ENCODE measurements around the gene ZFAND2A.
"Not testable (repeated sequence)": the region's sequence is repeated elsewhere in the genome, so short reads cannot be mapped to it uniquely, and the experiment has no call there.

Gene ZFAND2A

DNA sequence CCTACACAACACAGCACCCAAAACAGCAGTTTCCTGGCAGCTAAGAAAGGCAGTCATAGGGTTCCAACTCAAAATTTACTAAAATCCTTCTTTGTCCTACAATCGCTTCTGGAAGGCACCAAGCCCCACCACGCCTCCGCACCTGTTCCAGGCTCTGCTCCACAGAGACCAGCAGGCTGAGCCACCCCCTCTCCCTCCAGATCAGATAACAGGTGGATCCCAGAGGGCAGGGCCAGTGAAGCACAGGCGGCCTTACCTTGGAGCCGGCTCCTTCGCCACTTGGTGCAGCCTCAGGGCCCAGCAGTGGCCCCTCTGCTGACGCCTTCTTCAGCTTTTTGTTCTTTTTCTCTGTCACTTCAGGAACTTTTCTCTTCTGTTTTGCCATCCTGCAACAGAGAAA, 33.0 kb downstream of the ZFAND2A start:
- no peak overlapping the region for H3K4me3 ChIP-seq (ENCODE audit: low read depth, low read length)

DNA sequence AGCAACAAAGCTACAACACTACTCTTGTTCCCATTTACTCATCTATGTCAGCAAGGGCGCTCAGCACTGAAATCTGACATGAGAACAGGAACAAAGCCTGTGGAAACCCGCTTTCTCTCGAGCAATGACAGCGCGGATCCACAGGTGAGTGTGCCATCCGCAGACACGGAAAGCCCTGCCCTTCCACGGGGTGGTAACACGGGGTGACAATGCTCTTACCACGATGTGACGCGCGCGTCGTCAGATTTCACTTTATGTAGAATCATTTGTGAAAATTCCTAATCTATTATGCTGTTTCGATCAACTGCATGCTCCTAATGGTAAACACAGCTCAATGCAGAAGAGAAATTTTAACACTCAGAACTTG, 34.4 kb downstream of the ZFAND2A start:
- no peak overlapping the region for H3K4me3 ChIP-seq (ENCODE audit: low read depth, low read length)

DNA sequence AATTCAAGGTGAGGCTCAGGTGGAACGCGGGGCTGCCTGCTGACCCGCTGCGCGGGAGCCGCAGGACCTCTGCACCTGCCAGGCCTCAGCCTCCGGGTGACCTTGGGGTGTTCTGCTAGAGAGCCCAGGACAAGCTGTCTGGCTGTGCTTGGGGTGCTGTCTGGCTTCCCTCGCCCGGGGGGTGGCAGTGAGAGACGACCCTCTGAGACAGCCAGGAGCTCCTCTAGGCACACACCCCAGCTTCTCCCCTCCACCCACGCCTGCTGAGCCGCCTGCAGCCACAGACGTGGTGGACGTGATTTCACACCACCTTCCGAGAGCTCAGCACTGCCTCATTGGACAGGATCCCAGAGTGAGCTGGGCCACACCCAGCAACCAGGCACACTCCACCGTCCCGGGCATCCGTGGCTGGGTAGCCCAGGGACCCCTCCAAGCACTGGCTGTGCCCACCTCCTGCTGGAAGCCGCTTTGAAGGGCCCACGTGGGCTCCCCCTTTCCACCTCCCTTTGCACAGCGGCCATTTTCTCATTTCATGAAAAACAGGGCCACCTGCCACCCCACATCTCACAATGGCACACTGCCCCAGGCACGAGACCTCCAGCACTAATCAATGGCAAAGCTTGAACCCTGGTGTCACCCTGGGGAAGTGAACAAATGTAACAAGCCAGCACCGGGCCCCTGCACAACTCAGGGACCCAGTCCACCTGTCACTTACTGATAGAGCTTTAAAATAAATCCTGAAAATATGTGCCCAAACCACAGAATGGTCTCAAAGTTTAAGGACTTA, 35.0 kb downstream of the ZFAND2A start:
- no peak overlapping the region for H3K4me3 ChIP-seq (ENCODE audit: low read depth, low read length)

DNA sequence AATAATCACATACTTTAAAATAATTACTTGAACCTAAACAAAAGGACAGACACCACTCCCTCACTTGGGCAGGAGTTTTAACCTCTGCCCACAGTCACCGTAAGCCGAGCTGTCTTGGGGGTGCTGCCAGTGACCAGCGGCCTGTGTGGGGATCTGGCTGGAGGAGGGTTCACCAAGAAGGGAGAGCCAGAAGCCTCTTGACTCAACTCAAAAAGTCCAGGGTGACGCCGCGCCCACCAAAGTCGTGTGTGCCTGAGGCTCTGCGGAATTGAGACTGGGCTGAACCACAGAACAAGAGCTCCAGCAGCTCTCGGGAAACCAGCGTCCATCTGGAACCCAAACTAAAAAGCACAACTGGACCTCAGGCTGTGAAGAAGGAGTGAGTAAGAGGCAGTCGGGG, 35.8 kb downstream of the ZFAND2A start:
- H3K4me3 ChIP-seq (ENCODE audit: low read depth, low read length) = no peak overlapping the region

DNA sequence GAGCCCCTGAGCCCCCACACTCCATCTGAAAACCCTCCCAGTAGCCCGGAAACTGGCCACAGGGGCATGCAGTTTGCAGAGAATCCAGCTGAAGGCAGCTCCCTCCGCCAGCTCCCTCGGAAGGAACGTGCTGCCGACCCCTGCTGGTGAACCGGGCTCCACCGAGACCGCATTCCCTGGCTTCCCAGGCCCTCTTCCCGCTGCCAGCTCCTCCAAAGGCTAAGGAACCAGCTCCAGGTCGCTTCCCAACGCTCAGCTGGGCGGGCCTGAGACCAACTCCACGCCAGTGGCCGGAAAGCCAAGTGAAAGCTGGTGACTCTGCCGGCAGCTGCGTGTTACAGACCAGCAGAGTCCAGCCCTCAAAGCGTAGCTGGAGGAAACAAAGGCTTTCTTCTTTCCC, 36.3 kb downstream of the ZFAND2A start:
- no peak overlapping the region for H3K4me3 ChIP-seq (ENCODE audit: low read depth, low read length)

DNA sequence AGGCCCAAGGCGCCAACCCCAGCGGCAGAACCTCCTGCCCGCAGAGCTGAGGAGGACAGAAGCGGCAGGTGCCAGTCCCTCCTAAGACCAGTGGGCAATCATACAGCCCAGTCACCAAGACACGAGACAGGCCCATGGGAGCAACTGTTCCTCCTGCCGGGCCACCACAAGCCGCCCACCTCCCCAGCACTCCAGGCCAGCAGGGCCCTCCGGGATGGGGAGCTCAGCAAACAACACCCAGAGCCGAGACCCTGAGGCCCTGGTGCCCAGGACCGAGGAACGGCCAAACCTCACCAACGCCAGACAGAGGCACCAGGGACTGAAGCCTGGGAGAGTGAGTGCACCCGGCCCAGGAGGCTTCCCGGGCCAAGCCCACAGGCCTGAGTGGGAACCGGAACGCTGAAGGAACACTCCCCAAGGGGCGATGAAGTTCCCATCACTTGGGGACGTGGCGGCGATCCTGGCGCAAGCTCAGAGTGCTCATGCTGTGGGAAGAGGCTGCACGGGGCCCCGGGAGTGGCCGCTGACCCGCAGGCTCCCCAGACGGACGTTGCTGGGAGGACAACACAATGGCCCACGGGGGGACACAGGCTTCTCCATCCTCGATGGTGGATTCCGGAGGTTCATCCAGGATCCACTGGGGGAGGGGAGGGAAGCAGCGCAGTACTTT, 37.0 kb downstream of the ZFAND2A start:
- no peak overlapping the region for H3K4me3 ChIP-seq (ENCODE audit: low read depth, low read length)

DNA sequence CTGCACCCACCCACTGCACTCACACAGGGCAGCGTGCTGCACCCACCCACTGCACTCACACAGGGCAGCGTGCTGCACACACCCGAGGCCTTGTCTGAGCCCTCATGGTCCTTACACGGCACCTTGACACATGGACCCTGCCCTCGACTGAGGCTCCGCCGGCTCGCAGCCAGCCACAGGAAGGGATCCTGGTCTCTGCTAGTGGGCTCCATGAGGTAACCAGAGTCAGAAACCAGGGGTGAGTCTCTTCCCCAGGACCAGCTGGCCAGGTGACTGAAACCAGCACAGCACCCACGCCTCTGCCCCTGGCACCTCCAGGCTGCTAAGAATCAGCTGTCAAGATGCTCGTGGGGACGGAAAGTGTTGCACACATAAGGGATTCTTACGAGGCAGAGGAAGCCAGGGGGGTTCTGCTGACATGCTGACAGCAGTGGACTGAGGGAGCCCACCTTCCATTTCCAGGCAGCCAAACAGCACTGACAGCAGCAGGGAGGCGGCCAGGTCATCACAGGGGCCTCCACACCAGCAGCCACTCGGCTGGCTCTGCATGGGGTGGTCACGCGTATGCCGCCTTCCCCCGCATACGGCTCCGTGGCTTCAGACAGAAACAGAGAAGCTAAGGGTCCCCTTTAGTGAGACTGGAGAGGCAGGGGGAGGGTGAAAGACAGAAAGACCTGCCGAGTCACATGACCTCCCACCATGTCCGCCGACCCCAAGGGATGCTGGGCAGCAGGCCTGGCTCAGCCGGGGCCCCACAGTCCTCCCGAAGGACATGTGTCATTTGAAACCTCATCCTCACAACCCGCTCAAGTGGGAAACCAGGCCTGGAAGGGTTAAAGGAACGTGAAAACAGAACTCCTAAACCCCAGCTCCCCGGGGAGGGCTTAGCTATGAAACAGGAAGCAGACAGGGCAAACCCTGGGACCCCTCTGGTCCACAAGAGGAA, 37.8 kb downstream of the ZFAND2A start:
- H3K4me3 ChIP-seq (ENCODE audit: low read depth, low read length) = no peak overlapping the region

DNA sequence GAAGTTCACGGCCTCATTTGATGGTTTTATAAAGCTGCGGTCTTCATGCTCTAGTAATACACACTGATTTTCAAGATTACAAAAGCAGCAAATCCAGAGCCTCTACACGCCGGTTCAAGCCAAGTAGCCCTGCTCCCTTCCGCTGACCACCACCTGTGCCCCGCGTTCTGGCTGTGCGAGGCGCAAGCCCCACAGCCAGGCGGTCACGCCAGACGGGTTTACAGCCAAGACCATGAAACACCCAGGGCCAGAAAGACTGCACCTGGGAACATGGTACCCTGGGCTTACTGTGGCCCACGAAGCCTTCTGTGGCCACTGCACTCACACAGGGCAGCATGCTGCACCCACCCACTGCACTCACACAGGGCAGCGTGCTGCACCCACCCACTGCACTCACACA, 38.5 kb downstream of the ZFAND2A start:
- no peak overlapping the region for H3K4me3 ChIP-seq (ENCODE audit: low read depth, low read length)

DNA sequence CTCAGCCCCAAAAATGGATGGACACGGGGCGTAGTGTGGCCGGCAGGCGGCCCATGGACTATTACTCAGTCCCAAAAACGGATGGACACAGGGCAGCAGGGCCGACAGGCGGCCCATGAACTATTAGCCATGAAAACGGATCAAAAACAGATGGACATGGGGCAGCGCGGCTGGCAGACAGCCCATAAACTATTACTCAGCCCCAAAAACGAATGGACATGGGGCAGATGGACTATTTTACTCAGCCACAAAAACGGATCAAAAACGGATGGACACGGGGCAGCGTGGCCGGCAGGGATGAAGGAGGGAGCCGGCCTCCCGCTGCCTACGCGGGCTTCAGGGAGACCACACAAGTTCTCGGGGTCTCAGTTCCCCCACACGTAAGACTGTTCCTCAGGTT, 39.2 kb downstream of the ZFAND2A start:
- no peak overlapping the region for H3K4me3 ChIP-seq (ENCODE audit: low read depth, low read length)

DNA sequence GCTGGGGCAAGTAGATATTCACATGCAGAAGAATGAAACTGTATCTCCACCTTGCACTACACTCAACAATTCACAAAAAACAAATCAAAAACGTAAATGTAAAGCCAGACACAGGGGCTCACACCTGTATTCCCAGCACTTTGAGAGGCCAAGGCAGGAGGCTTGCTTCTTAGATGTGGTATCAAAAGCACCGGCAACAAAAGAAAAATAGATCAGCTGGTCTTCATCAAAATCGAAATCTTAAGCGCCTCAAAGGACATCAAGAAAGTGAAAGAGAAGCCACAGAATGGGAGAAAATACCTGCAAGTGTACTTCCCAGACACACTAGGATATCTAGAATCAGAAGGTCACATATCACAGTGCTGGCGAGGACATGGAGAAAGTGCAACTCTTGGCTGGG, 40.8 kb downstream of the ZFAND2A start:
- no peak overlapping the region for H3K4me3 ChIP-seq (ENCODE audit: low read depth, low read length)

DNA sequence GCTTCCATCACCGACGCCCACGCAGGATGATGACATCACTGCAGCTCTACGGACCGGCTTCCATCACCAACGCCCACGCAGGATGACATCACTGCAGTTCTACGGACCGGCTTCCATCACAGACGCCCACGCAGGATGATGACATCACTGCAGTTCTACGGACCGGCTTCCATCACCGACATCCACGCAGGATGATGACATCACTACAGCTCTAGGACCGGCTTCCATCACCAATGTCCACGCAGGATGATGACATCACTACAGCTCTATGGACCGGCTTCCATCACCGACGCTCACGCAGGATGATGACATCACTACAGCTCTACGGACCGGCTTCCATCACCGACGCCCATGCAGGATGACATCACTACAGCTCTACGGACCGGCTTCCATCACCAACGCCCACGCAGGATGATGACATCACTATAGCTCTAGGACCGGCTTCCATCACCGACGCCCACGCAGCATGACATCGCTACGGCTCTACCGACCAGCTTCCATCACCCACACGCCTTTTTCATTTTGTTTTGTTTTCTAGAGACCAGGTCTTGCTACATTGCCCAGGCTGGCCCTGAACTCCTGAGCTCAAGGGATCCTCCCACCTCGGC, 42.6 kb downstream of the ZFAND2A start:
- no peak overlapping the region for H3K4me3 ChIP-seq (ENCODE audit: low read depth, low read length)

DNA sequence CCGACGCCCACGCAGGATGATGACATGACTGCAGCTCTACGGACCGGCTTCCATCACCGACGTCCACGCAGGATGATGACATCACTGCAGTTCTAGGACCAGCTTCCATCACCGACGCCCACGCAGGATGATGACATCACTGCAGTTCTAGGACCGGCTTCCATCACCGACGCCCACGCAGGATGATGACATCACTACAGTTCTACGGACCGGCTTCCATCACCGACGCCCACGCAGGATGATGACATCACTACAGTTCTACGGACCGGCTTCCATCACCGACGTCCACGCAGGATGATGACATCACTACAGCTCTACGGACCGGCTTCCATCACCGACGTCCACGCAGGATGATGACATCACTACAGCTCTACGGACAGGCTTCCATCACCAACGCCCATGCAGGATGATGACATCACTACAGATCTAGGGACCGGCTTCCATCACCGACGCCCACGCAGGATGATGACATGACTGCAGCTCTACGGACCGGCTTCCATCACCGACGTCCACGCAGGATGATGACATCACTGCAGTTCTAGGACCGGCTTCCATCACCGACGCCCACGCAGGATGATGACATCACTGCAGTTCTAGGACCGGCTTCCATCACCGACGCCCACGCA, 43.5 kb downstream of the ZFAND2A start:
- not testable (repeated sequence) for H3K4me3 ChIP-seq (ENCODE audit: low read depth, low read length)

DNA sequence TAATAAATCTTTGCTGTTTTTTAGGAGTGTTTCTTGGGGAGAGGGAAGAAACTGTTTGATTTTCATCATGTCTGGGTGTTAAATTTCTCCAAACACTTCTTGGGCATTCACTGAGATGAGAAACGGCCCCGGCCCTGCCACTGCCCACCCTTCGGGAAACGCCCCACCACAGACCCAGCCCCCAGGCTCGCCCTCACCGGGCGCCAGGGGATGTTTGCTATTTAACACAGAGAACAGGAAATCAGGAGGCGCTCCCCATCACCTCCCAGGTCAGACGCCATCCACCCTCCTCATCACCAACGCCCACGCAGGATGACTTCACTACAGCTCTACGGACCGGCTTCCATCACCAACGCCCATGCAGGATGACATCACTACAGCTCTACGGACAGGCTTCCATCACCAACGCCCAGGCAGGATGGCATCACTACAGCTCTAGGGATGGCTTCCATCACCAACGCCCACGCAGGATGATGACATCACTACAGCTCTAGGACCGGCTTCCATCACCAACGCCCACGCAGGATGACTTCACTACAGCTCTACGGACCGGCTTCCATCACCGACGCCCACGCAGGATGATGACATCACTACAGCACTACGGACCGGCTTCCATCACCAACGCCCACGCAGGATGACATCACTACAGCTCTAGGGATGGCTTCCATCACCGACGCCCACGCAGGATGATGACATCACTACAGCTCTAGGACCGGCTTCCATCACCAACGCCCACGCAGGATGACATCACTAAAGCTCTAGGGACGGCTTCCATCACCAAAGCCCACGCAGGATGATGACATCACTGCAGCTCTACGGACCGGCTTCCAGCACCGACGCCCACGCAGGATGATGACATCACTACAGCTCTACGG, 44.6 kb downstream of the ZFAND2A start:
- H3K4me3 ChIP-seq (ENCODE audit: low read depth, low read length) = not testable (repeated sequence)

DNA sequence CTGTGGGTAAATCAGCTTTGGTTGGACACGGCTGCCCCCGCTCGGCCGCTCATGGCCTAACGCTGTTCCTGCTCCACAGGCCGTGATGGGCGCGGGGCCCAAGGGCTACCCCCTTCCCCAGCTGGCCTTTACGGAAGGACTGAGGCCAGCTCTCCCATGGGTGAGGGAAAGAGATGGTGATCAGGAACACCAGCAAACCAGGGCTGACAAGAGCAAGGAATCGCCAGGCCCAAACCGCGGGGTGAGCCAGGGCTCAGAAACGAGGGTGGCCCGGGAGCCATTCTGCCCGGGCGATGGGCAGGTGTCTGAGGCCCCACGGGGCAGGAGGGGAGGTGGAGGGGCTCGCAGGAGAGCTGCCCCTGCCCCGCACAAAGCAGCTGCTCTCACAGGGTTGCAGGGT, 45.5 kb downstream of the ZFAND2A start:
- H3K4me3 ChIP-seq (ENCODE audit: low read depth, low read length) = no peak overlapping the region

DNA sequence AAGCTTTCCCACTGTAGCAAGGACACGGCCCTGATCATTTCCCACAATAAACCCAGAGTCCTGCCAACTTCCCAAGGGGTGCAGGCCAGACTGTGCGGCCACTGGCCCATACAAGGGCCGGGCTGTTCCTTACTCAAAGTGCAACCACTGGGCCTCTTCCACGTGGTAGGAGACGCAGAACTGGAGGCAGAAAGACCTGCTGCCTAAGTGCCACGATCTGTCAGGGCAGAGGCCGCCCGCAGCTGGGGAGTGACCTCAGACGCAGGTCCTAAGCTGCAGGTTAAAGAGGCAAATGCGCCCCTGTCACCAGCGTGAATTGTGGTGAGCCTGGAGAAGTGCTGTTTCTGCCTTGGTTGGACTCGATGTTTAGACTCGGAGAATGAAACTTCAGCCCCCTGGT, 45.9 kb downstream of the ZFAND2A start:
- no peak overlapping the region for H3K4me3 ChIP-seq (ENCODE audit: low read depth, low read length)

DNA sequence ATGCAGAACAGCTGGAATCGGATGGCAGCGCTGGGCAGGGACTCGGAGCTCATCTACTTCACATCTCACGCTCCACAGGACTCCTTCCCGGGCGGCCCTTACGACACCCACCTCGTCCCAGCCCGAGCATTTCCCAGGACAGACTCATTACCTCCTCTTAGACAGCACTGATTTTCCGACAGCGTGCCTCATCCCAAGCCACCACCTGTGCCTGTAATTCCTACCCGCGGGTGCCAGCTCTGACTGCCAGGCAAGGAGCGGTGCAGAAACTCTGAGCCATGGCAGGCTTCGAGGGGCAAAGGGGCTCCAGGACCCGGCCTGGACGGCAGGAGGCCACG, 46.5 kb downstream of the ZFAND2A start:
- no peak overlapping the region for H3K4me3 ChIP-seq (ENCODE audit: low read depth, low read length)

DNA sequence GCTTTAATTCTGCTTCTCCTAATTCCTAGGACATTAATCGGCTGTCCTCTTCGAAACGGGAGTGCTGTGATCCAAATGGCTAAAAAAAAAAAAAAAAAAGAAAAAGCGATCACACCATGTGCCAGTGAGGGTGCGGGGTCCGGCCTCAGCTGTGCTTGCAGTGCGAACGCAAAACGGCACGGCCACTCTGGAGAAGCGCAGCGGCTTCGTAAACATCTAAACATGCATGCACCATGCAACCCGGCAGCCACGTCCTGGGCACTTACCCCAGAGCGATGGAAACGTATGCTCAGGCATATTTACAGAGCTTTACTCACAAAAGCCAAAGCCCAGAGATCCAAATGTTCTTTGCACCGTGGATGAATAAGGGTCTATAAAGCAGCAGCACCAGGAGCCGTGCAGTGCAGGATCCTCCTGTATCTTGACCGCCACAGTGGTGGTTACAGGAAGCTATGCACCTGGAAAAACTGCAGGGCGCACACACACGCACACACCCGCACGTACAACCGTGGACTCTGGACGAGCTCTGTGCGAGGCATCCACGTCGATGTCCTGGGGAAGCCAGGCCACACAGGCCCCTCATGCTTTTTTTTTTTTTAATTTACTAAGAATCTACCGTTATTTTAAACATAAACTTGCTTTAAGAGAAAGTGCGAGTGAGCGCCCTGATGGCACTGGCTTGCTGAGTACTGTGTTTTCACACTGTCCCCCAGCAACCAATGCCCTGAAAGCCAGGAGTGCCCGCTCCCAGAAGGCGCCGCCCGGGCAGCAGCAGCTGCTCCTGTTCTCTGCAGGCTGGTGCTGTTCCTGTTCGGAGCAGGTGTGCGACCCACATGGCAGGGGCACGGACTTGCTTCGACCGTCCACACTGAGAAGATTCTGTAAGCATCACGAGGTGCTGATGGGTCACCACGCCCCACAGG, 47.1 kb downstream of the ZFAND2A start:
- no peak overlapping the region for H3K4me3 ChIP-seq (ENCODE audit: low read depth, low read length)

DNA sequence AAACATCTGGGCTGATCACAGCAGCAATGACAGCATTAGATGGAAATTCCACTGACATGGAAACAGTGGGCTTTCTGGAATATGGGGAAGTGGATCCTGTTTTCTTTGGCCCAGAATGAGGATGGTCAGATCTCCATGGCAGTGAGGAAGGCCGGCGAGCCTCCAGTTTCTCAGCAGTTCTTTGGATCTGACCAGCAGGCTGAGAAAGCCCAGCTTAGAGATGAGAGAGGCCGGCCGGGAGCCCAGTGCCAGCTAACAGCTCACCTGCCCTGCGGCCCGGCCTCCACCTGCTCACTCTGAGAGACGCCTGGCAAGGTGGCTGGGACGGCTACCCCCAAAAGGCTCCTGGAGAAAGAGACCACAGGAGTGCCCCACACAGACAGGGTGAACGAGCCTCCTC, 47.9 kb downstream of the ZFAND2A start:
- H3K4me3 ChIP-seq (ENCODE audit: low read depth, low read length) = no peak overlapping the region

DNA sequence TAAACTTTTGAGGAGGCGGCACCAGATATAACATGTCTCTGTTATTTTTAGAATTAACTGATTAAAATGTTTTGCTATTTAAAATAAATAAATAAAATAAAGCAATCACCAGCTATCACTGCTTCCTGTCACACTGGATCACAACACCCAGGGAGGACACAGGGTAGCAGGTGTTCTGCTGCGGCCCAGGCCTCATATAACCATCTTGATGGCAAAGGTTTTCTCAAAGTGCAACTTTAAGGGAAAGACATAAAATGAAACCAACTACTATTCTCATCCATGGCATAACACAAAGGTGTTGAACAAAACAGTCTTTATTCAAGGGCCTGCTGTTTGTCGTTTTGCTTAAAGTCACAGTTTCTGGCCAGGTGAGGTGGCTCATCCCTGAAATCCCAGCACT, 48.8 kb downstream of the ZFAND2A start:
- H3K4me3 ChIP-seq (ENCODE audit: low read depth, low read length) = no peak overlapping the region

Data from iPS-11a (cell line).